HG03575 (cell line): ENCODE data around the gene DDC.
A peak's percentile ranks its signal among the peaks of the same experiment; 100 is the strongest.

Experiments used
- ATAC-seq: cut with Tn5 transposase; IDR thresholded peaks from one replicate; pipeline ENCODE4 v1.9.1; 2021; ENCODE audit not compliant: unreplicated experiment, insufficient number of reproducible peaks, low FRiP score; ENCODE audit errors: extremely low read depth

DDC gene

DNA sequence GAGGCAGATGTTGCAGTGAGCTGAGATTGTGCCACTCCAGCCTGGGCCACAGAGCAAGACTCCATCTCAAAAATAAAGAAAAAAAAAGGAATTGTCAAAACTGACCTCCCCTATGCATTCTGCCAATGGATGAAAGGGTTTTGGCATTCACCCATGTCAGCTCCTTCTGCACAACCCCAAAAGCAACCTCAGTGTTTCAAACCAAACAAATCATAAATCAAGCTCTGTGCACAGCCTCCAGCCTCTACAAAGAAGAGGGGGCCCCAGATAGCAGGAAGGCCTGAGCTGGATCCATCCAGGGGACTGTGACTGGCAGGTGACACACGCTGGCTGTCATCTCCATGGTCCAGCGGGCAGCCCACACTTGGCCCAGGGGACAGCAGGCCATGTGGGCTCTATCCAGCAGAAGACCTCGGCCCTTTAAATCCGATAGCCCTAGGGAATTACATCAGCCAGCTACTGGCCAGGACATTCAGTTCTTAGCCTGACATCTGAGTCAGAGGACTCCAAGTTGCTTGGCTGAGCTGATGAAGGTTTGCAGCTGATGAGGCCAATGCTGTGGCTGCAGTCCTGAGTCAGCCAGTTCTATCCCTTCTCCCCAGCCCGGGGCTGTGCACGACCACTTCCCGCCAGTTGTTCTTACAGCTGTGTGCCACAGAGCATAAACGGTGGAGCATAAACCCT is 63.1 kb downstream of the DDC start:
- ATAC-seq: no peak

GRCh38 chr7:50499092-50499491 is 66.1 kb downstream of the DDC start:
- no peak for ATAC-seq

GRCh38 chr7:50497968-50498367 is 67.2 kb downstream of the DDC start:
- no peak for ATAC-seq

- ATAC-seq: no peak
Observed at GRCh38 chr7:50497068-50497642, 68.0 kb downstream of the DDC start.

DNA sequence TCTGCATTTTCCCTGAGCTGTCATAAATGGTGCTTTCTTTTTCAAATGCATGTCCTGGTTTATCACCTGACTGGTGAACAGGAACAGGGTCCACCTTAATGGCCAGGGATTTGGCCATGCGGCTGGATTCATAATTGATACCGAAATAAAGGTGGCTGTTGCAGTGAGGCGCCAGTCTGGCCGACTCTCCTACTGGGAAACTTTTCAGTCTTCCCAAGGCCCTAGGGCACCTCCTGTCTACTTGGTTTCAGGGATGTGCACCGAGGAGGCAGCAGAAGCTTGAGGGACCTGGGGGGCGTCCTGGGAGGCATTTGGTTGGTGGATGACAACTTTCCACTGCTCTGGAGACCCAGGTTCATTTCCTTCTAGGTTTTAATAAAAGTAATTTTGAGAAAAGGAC is 68.6 kb downstream of the DDC start:
- ATAC-seq: no peak

DNA sequence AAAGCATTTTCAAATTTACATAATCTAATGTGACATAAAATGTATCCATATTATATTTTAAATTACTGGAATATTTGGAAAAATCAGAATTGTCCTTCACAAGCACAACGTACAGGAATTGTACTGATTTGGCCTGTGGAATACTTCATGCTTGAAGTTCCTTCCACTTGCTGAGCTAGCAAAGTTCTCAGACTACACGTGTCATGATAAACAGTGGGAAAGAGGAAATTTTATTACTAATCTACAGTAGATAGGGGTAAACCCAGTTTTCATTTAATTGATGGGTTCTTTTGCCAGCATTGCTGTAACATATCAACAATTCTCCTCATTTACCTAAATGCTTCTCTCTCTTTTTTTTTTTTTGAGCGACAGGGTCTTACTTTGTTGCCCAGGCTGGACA is 69.5 kb downstream of the DDC start:
- ATAC-seq: no peak

DNA sequence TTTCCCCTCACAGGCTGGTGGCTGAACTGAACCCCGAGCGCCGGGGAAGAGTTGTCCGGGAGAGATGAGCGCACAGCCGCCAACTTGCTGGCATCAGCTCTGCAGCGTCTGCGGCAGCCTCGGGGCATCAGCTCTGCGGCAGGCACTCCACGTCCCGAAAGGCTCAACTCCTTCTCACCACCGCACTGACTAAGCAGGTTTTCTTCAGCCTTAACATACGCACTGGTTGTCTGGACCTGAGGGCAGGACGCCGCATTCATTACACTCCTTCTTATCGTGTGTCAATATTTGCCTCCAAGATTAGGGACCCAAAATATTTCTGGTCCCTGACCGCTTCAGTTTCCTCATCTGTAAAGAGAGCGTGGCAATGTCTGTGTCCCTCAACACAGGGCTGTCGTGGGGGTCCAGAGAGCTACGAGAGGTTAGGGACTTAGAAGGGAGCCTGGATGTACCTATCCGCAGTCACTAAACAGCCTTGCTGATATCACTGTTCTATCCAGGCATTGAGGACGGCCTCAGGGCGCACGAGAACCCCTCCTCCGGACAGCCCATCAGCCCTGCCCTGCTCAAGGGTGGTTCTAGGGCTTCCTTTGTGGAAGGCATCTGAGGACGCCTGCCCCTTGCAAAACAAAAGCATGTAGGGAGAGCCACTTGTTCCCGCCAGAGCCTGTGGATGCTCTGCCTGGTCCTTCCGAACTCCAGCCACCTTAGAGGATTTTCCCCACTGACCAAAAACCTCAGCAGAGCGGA is 72.3 kb downstream of the DDC start:
- ATAC-seq: no peak

DNA sequence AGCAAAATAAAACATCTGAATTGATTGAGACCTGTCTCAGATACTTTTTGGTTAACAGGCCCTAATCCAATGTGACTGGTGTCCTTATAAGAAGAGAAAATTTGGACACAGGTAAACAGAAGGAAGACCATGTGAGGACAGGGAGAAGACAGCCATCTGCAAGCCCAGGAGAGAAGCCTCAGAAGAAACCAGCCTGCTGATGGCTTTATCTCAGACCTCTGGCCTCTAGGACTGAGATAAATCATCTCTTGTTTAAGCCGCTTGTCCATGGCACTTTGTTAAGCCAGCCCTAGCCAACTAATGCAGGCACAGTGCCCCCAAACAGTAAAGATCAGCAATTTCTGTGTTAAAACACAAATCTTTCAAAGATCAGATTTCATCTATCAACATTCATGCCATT is 73.3 kb downstream of the DDC start:
- no peak for ATAC-seq

DNA sequence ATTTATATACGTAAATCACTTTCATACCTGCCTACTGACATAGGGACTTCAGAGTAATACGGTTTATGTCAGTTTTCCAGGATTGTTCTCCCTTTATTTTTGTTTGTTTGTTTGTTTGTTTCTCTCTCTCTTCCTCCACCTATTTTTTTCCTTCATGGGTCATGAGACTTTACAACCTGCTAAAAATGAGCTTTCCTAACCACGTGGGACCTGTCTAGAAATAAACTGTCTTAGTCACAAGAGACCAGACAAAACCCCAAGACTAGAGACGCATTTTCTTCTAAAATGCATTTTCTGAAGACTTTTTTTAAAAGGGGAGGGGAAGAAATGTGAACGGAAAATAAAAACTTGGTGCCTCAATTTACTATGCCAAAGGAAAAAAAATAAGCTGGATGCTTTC is 74.0 kb downstream of the DDC start:
- ATAC-seq: no peak

- no peak for ATAC-seq
Observed at GRCh38 chr7:50488379-50488778, 76.8 kb downstream of the DDC start.

- ATAC-seq: no peak
Observed at GRCh38 chr7:50486512-50486911, 78.7 kb downstream of the DDC start.

DNA sequence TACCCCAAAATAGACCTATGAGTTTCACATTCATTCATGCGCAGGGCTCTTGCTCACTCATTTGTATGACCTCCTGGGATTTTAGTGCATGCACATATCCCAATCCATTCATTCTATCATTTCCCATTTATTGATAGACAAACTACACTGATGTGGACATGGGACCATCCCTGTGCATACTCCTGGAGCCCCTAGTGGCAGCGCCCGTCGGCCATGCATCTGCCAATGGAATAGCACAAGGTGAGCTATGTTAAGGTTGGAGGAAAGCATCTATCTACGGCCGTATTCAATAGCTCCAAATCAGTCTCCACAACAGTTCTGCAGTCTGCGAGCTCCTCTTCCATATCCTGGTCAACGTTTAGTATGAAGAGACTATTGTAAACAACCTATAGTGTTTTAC is 83.3 kb downstream of the DDC start:
- ATAC-seq: no peak

- ATAC-seq: no peak
Observed at GRCh38 chr7:50480797-50481196, 84.4 kb downstream of the DDC start.

DNA sequence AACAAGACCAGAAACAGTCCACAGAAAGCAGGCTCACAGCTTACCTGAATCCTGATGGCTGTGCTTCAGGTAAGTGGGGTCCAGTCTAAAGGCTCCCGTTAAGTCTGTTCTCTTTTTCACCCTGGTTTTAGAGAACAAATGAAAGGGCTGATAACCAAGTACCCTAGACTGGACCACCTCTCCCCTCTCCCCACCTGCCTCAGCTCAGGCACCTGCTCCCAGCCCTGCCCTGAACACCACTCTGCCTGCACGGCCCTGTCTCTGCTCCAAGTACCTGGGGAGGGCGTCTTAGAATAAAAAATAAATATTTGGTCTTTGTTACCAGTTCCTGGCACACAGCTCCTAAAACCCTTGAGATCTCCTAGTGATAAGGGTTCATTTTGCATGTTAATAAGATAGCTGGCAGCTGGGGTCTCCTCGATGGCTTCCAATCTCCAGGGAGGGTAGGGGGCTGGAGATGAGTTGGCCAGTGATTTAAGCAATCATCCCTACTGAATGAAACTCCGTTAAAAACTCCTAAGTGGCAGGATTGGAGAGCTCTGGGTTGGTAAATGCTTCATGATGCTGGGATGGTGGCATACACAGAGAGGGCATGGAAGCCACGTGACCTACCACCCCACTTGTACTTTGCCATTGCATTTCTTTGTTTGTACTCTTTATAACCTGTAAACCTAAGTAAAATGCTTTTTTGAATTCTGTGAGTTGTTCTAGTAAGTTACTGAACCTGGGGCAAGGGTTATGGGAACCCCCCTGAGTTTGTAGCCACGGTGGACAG is 85.3 kb downstream of the DDC start:
- ATAC-seq: no peak

GRCh38 chr7:50477640-50478039 is 87.6 kb downstream of the DDC start:
- no peak for ATAC-seq

DNA sequence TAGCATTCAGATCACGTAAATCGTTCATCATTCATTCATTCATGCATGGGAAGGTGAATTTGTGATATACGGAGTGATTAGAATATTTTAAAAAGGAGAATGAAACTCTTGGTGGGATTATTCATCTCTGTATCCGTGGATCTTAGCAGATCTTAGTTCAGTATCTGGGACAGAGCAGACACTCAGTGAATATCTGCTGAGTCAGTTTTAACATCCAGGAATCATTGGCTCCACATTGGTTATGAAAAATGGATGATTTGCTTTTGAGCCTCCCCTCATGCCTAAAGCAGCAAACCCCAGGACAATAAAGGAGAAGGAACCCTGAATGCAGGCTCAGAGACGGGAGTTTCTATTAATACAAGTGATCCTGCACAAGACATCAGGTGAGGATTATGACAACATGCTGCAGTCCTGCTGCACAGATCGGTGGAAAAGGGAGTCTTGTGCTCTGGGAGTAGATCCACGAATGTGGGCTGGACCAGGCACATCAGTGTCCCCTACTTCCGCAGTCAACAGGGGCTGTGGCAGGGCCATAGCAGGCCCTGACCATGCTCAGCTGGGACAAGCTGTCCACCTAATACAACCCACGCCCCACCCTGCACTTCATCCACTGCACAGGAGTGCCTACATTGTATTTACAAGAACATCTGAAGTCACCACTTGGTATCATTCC is 88.1 kb downstream of the DDC start:
- ATAC-seq: no peak

DNA sequence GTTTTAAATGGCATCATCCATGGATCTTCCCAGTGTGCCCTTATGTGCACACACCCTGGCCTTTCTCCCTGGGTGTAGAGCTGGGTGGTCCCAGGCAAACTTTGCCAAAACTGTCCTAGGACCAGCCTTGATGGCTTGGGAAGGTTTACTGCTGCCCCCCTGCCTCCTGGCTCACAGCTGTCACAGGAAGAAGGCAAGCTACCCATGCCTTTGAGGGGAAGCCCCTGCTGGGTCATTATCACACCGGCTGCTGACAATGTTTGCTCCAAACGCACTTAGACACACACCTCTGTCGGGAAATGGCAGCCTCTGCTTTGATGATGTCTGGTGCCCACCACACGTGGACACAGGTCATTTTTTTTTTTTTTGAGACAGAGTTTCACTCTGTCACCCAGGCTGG is 89.9 kb downstream of the DDC start:
- peak; percentile 52 for ATAC-seq

DNA sequence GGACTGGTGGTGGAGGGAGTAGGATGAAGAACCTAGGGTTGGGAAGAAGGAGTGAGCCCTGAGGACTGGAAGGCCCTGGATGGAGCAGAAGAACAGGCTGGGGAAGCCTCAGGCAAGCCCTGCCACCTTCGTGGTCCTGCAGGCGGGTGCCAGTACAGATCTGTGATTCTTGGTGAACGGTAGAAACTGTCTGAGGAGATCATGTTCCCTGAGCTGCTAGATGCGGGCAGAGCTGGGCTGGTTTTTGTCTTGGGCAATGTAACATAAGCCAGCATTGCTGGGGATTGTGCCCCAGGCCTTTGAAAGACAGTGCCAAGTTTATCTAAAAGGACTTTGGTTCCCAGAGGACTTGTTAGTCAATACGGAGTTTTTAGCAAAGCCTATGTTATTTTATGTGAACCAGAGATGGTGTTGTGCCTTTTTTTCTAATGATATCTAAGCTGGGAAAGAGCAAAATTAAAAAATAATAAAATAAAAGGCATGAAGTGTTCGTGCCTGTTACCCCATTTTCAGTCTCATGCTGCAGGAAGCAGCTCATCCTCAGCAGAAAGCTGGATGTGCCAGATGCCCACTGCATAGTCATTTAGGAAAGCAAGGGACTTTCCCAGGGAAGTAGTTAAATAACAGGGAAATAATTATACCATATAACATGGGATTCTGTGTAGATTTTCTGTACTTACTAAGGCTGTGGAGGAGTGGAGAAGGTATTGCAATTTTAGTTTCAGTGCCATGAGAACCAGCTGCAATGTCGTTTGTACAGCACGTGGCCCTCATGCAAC is 90.6 kb downstream of the DDC start:
- no peak for ATAC-seq

DNA sequence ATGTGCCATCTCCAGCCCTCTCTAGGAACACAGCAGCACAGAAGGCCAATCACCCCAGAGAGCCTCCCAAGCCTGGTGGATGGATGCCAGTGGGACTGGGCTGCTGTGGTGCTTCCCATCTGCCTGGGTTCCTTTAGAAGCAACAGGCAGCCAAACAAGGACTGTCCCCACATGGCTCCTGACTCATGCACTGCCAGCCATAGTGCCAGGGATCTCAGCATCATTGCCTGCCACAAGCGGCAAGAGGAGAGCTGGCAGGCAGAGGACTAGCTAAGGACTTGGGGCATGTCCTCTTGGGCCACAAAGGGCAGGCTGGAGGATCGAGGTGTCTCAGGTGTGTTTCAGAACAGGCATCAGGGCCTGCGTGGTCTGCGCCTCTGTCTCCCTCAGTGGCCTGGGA is 91.7 kb downstream of the DDC start:
- no peak for ATAC-seq
